ENCODE results near the gene CAPG.

- TF ChIP-seq EZH2 (IDR thresholded peaks at IDR 0.05; ENCODE audit: borderline replicate concordance, insufficient read depth, low read length, poor library complexity, severe bottlenecking) (no peak), RAD21 (conservative IDR thresholded peaks at IDR 0.05) (peak; percentile 12), REST (IDR thresholded peaks at IDR 0.05; ENCODE audit: borderline replicate concordance) (no peak), EP300 (conservative IDR thresholded peaks at IDR 0.05; ENCODE audit: poor library complexity, severe bottlenecking) (no peak), SMC3 (conservative IDR thresholded peaks at IDR 0.05; ENCODE audit: poor library complexity) (no peak), POLR2AphosphoS5 (IDR thresholded peaks at IDR 0.05) (no peak), MXI1 (conservative IDR thresholded peaks at IDR 0.05; ENCODE audit: poor library complexity, severe bottlenecking) (no peak), TAF1 (IDR thresholded peaks at IDR 0.05; ENCODE audit: low read depth) (no peak)
- TF ChIP-seq, protein P1, sequence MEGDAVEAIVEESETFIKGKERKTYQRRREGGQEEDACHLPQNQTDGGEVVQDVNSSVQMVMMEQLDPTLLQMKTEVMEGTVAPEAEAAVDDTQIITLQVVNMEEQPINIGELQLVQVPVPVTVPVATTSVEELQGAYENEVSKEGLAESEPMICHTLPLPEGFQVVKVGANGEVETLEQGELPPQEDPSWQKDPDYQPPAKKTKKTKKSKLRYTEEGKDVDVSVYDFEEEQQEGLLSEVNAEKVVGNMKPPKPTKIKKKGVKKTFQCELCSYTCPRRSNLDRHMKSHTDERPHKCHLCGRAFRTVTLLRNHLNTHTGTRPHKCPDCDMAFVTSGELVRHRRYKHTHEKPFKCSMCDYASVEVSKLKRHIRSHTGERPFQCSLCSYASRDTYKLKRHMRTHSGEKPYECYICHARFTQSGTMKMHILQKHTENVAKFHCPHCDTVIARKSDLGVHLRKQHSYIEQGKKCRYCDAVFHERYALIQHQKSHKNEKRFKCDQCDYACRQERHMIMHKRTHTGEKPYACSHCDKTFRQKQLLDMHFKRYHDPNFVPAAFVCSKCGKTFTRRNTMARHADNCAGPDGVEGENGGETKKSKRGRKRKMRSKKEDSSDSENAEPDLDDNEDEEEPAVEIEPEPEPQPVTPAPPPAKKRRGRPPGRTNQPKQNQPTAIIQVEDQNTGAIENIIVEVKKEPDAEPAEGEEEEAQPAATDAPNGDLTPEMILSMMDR (IDR thresholded peaks at IDR 0.05; ENCODE audit: poor library complexity, severe bottlenecking) = no peak
These were observed 19.1 kb downstream of the CAPG start for GRCh38 chr2:85390941-85391669.
